UCSD-AML1 (cell line): ENCODE results near the gene SCN9A.
"Not testable (repeated sequence)": the region's sequence is repeated elsewhere in the genome, so short reads cannot be mapped to it uniquely, and the experiment has no call there.

Experiments
- DNase-seq: peaks from one replicate; lab custom pipeline; 2025; ENCODE audit not compliant: unreplicated experiment; lab: John Stamatoyannopoulos, UW

SCN9A gene

DNA sequence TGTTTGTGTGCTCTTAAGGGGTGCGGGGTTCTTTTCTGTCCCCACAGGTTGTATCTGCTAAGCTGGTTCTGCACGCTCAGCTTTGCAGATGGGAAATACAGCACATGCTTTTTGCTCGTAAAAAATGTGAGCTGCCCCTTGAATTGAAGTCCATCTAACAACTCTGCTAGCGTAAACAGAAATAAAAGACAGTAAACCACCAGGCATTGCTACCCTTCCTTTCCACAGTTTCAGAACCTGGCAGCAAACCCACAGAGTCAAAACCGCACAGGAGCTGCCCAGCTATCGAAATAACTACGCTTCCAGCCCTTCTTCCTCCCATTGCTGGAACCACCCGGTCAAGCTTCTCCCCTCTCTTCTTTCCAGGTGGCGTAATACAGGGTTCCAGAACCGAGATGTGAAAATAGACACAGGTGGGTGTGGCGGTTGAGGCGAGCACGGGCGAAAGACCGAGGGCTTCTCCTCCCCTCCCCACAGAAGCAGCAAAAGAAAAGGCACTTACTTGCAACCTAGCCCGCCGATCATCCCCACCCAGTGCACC lies 479 bp downstream of the SCN9A start:
- DNase-seq = peak; percentile 23

DNA sequence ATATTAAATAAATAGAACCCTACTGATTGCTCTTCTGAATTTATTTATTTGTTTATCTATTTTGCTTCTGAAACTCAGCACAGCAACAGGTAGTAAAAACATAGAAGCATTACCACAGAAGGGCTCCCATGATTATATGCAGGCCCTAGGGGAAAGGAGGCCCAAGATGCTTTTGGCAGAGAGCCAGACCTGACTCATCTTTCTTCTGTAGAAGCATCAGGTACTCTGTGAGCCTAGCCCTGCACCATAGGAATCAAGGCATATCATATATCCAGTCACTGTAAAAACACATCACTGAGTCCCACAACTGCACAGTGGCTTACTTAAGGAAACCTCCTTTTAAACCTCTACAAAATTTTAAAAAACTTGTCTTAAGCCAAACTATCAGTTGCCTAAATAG lies 1.8 kb downstream of the SCN9A start:
- DNase-seq = no peak

- DNase-seq = no peak
Observed at GRCh38 chr2:166373539-166373938, 2.2 kb downstream of the SCN9A start.

- no peak for DNase-seq
Observed at GRCh38 chr2:166373105-166373504, 2.6 kb downstream of the SCN9A start.

DNA sequence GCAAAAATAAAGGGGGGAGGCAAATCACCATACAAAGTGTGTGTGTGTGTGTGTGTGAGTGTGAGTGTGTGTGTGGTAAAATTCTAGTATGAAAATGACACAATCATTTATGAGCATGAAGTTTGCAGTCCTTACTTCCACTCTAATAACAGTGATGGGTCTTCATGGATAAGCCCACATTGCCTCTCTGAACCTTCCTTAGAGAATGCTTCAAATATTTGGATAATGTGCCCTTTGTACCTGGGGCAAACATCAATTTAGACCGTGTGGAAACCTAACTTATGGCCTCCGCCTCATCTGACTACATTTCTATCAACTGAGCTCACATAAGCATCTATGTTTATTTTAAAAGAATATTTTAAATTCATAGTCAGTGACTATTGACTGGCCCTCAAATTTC lies 3.7 kb downstream of the SCN9A start:
- DNase-seq = no peak

DNA sequence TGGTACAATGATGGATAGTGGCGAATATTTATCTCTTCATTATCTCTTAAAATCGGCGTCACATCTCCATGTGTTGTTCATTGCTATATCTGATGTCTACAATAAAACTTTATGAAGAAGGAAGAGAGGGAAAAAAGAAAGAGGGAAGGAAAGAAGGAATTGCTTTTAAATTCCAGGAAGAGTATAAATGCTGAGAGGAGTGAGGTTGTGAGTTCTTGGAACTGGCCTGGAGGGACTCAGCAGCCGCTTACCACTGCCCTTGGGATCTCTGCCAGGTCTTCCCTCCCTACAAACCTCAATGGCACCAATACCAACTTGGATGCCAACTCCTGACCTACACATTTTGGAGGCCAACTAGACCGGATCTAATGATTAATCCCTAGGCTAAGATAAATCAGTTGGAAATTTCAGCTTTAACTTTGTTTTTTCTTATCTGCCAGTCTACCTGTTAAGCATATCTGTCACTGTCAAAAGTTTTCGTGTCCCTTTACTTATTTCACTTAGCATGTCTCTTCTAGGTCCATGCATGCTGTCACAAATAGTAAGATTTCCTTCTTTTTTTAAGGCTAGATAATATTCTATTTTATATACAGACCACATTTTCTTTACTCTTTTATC lies 9.8 kb downstream of the SCN9A start:
- DNase-seq = no peak

DNA sequence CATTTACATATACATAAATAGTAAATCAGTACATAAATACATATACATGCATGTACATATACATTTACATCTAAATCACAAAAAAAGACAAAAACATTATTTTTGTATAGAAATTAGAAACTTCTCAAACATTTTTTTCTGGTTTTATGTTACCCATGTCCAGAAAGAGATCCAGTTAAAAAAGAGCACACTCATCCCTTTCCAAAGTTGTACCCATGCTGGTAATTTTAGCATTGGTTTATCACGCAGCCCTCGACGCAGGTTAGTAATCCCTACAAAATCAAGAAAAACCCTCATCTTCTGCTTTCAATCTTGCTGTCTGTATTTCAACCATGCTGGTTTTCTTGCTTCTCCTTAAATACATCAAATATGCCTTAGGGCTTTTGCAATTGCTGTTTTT lies 10.5 kb downstream of the SCN9A start:
- no peak for DNase-seq

GRCh38 chr2:166364476-166365161 lies 11.1 kb downstream of the SCN9A start:
- DNase-seq = no peak

DNA sequence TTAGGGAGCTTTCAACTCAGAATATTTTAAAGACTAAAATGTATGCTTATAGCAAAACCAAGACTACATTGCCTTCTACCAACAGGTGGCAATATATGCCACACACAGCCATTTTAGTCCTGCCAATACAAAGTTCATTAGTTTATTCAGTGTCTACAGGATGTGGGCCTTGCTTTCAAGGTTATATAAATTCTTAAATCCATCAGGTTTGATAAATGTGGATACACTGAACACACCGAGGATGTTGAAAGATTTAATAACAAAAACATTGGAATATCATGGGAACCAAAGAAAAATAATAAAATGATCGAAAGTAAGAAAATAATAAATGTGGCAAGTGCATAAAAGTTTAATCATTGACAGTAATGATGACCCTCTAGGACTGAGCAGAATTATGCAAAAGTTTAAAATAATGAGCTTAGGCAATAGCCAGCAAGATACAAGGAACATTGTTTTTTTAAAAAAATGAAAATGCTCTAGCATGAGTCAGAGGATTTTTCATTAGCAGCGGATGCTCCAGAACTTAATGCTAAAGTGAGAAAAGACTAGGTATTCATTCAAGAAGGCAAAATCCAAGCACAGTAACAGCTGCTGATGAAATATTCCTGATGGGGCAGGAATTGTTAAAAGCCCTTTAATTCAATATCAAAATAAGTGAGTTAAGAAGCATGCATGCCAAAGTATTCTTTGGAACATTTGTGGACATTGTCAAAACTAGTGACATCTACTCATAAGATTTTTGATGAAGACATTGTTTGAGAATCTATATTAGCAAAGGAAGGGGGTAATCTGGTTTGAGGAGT lies 14.2 kb downstream of the SCN9A start:
- no peak for DNase-seq

DNA sequence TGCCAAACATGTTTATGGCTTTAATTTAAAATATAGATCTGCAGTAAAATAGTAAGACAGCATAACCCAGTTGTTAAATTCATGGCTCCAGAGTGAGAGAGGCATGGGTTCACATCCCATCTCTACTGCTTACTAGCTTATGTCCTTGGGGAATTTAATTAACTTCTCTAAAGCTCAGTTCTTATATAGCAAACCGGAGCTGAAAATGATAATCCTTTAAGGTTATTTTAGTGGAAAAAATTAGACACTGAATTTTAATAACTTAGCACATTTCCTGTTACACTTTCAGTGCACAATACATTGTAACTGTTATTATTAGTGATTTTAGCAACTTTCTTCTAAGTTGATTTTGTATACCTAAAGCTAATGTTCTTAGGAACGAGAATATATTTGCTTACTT lies 14.8 kb downstream of the SCN9A start:
- DNase-seq = no peak

DNA sequence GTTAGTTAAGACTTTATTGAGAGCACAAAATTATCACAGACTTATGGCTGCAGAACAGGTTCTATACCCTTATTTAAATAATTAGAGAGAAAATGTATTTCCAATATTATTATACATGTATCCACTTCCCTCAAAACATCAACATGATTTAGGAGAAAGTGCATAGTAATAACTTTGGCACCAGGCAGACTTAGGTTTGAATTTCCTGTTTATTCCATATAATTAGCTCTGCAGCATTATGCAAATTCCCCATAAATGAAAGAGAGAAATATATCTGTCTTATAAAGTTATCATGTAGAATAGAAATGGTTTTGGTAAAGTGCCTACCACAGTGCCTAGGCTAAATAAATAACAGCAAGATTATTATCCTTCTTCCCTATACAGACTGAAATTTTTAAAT lies 15.3 kb downstream of the SCN9A start:
- DNase-seq = no peak

DNA sequence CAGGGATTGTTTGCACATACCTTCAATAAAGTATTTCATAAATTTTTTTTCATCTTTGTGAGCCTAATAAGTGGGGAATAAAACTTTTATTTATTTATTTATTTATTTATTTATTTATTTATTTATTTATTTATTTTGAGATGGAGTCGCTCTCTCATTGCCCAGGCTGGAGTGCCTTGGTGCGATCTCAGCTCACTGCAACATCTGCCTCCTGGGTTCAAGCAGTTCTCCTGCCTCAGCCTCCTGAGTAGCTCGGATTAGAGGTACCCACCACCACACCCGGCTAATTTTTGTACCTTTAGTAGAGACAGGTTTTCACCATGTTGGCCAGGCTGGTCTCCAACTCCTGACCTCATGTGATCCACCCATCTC lies 17.8 kb downstream of the SCN9A start:
- not testable (repeated sequence) for DNase-seq

- DNase-seq = no peak
Observed at GRCh38 chr2:166357068-166357949, 18.4 kb downstream of the SCN9A start.

- no peak for DNase-seq
Observed at GRCh38 chr2:166351319-166351718, 24.4 kb downstream of the SCN9A start.

DNA sequence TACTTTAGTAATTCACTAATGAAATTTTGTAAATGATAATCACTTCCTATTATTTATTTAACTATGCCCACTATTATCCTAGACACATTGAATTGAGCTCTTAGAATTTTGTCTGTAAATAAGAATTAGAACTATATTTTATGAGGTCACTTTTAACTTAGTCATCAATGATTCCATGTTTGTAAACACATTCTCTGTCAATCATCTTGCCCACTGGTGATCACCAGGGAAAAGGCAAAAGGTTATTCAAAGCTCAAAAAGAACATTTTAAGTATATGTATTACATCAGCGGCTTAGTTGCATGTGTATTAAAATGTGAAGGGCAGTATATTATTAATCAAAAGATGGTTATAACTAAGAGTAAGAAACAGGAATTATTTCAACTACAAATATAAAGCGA lies 25.2 kb downstream of the SCN9A start:
- DNase-seq = no peak

GRCh38 chr2:166344286-166345113 lies 31.2 kb downstream of the SCN9A start:
- DNase-seq = no peak

DNA sequence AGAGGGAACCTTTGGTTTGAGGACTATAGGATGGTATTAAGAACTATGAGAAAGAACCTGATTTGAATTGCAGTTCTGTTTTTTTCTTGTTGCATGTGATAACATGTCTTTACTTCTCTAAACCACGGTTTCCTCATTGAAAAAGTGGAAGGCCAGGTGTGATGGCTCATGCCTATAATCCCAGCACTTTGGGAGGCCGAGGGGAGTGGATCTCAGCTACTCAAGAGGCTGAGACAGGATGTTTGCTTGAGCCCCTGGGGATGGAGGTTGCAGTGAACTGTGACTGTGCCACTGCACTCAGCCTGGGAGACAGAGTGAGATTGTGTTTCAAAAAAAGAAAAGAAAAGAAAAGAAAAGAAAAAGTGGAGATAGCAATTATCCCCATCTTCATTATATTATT lies 32.3 kb downstream of the SCN9A start:
- DNase-seq = no peak

DNA sequence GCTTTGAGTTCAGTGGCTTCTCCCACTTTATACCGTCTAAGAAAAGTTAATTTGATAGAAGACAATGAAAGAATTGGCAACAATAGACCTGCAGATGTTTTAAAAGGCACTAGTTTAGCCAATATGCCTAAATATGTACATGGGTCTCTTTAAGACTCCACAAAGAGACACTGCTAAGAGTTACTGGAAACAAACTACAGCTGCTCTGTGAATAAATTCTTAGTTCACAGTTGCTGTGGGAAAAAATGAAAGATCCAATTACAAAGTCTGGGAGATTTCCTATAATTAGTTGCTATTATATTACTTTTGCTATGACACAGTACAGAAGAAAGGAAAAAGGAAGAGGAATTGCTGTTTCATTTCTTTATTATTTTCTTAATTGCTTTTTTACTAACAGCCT lies 34.3 kb downstream of the SCN9A start:
- DNase-seq = no peak

- no peak for DNase-seq
Observed at GRCh38 chr2:166338831-166339339, 36.9 kb downstream of the SCN9A start.

GRCh38 chr2:166337932-166338331 lies 37.8 kb downstream of the SCN9A start:
- DNase-seq = no peak
